Mucosa of descending colon (tissue), 3 donors: ENCODE results near the gene DEFB108B. TPM values are rescaled to one million over a fixed set of nuclear protein-coding genes. Genes with fewer than 3 reads are reported as not detected.
"Not testable (repeated sequence)": the region's sequence is repeated elsewhere in the genome, so short reads cannot be mapped to it uniquely, and the experiment has no call there.

Experiments used
- ATAC-seq: fragments of 200-7000 bp; cut with Tn5 transposase; one replicate; pipeline ENCODE4 v1.9.1; 2020; ENCODE audit warnings: mild to moderate bottlenecking, moderate library complexity
- DNase-seq, 3 donors: peaks; one replicate each; pipeline ENCODE4 v3.0.0-alpha.2; 2020
- H3K36me3 ChIP-seq: fragments of 200-600 bp; one replicate; pipeline ENCODE4 v1.8.0; 2021; ENCODE audit warnings: low read depth, mild to moderate bottlenecking
- H3K4me1 ChIP-seq: fragments of 200-600 bp; one replicate; pipeline ENCODE4 v1.8.0; 2021; ENCODE audit warnings: low read depth, mild to moderate bottlenecking
- H3K4me3 ChIP-seq: fragments of 200-600 bp; one replicate; pipeline ENCODE4 v1.8.0; 2021; ENCODE audit warnings: mild to moderate bottlenecking
- H3K9me3 ChIP-seq: fragments of 200-600 bp; one replicate; pipeline ENCODE4 v1.8.0; 2021; ENCODE audit warnings: mild to moderate bottlenecking
- intact Hi-C, 2 donors: fragments of 100-400 bp; cut with DNase I in 1 of 2; cut with micrococcal nuclease in 1 of 2; formaldehyde crosslinking; loops; one replicate each; pipeline versions ENCODE4 v1.11.0 to v1.11.1; 2022; cut with DNase I, micrococcal nuclease
- long read RNA-seq, 2 donors: library from polyadenylated mRNA; unstranded; transcript quantifications; one replicate each; pipeline ENCODE4 v2.0.0, GENCODE V29; 2019 to 2021
- total RNA-seq, 3 donors: library from RNA; stranded (reverse); fragmentation: NEBNext Ultra II Directional in 2 of 3; extraction: Animal tissue kit (Norgen Biotek cat#: 25700) in 2 of 3; gene quantifications; one replicate each; pipeline versions ENCODE4 v1.2.1 to v1.2.4, GENCODE V29; 2021 to 2023
- TF ChIP-seq, protein P1 (sequence below): fragments of 200-600 bp; IDR thresholded peaks from one replicate; pipeline ENCODE4 v1.8.0; 2022; ENCODE audit warnings: antibody characterized with exemption, mild to moderate bottlenecking
- donor health status: DM: no; HTN: no; CAD: no; lungs with moderate emphysema.
- donor health status: DM: no; HTN: no; CAD: no.
- donor health status: DM: no; HTN: yes; CAD: no.

Gene DEFB108B, protein sequence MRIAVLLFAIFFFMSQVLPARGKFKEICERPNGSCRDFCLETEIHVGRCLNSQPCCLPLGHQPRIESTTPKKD
- total RNA-seq, result not detected
- long read RNA-seq, donor 1, result 0 reads
- long read RNA-seq, donor 2, result 0 reads

DNA sequence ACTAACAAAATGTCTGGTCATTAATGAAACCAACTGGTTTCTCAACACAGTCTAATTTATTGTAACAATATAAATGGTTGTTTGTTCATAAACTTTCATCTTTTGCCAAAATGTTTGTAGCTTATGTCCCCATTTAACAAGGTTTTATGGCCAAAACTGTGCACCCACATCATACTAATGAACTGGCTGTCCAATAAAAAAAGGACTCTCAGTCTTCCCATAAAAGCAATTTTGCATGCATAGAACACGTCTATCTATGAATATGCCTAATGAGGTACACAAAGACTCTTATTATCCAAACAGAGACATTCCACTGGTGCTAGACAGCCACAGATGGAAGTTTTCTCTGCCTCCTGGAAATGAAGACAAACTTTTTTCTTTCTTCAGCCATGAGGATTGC lies at the start of gene DEFB108B:
Gene DEFB108B, plus strand, starts transcription at position 390 of the 400 bp plus-strand sequence. Its CDS starts 0 bp downstream, at position 390.
- ATAC-seq, intact Hi-C loops, DNase-seq: not testable (repeated sequence)

DNA sequence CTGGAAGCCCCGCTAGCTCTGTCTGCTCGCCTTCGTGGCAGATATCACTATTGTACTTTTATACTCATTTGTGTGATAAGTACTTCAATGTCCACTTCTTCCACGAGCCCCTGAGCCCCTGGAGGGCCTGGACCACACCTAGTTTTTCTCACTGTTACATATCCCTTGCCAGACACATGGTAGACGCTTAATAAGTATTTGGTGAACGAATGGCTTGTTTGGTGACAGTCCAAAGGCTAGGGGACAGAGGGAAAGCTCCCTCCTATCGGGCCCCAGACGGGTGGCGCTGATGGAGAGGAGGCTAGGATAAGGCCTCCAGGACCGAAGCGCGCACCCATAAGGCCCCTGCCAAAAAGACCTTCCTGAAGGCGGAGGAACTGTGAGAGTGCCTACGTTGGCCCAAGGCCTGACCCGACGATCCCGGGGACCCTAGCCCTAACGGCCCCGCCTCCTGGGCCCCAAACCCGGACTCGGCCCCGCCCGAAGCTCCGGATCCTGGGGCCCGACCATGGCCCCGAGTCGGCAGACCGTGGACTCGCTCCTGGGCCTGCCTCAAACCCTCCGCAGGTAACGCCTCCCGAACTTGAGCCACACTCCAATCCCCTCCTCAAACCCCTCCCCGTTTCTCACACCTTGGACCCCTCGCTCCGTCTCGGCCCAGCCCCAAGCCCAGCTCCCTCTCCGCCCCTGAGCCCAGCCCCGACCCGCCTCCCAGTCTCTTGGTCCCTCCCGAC lies 46.7 kb upstream of the DEFB108B start:
- H3K9me3 ChIP-seq, H3K36me3 ChIP-seq, H3K4me3 ChIP-seq, intact Hi-C loops: not testable (repeated sequence)
- ATAC-seq (peak; percentile 28), DNase-seq (peak in 1 of 3 donors; percentile 40)
- H3K4me1 ChIP-seq, result peaks cover 12% of the 10 kb centered on the region

More for the DNA sequence above, at the start of gene DEFB108B:
- not testable (repeated sequence) for H3K4me3 ChIP-seq, H3K36me3 ChIP-seq, H3K4me1 ChIP-seq, H3K9me3 ChIP-seq

DNA sequence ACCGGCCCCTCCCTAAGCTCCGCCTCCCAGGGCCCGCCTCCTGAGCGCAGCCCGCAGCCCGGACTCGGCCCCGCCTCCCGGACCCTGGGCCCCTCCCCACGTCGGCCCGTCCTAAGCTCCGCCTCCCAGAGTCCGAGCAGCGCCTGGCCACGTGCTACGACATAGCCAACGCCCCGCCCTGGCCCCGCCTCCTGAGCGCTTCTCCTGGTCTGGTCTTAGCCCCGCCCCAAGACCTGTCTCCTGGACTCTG lies 46.2 kb upstream of the DEFB108B start:
- H3K9me3 ChIP-seq, H3K4me3 ChIP-seq, intact Hi-C loops, H3K36me3 ChIP-seq: not testable (repeated sequence)
- peaks cover 12% of the 10 kb centered on the region for H3K4me1 ChIP-seq
- DNase-seq (peak; percentile 100), ATAC-seq (peak; percentile 97)

DNA sequence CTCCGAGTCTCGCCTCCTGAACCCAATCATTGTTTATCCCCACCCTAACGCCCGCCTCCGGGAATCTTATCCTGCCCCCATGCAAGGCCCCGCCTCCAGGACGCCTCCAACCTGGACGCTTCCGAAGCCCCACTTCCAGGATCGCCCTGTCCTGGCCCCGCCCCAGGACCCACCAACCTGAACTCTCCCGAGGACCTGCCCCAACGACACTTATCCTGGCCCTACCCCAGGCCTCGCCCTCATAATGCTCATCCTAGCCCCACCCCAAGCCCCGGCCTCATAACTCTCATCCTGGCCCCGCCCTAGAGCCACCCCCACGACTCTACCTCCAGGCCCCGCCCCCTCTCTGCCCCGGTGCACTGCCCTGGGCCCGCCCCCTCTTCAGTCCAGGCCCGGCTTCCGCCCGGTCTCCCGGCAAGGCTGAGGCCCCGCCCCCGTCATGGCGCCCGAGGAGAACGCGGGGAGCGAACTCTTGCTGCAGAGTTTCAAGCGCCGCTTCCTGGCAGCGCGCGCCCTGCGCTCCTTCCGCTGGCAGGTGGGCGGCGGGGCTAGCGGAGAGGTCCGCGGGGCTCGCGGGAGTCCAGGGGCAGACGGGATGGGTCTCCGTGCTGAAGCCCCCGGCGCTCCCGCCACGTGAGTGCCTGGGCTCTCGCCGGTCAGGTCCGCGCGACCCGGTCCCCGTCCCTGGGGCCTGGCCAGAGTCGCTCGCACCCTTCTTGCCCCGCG lies 45.7 kb upstream of the DEFB108B start:
- Histone ChIP-seq H3K4me1 (peaks cover 10% of the 10 kb centered on the region), H3K36me3 (no peaks in the 10 kb centered on the region), H3K9me3 (no peaks in the 10 kb centered on the region), H3K4me3 (no peak overlapping the region)
- TF ChIP-seq, protein P1, sequence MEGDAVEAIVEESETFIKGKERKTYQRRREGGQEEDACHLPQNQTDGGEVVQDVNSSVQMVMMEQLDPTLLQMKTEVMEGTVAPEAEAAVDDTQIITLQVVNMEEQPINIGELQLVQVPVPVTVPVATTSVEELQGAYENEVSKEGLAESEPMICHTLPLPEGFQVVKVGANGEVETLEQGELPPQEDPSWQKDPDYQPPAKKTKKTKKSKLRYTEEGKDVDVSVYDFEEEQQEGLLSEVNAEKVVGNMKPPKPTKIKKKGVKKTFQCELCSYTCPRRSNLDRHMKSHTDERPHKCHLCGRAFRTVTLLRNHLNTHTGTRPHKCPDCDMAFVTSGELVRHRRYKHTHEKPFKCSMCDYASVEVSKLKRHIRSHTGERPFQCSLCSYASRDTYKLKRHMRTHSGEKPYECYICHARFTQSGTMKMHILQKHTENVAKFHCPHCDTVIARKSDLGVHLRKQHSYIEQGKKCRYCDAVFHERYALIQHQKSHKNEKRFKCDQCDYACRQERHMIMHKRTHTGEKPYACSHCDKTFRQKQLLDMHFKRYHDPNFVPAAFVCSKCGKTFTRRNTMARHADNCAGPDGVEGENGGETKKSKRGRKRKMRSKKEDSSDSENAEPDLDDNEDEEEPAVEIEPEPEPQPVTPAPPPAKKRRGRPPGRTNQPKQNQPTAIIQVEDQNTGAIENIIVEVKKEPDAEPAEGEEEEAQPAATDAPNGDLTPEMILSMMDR, result no peak
- intact Hi-C loops, result no loop called here
- peak; percentile 75 to 97 (median 92) for DNase-seq
- peak; percentile 98 for ATAC-seq

DNA sequence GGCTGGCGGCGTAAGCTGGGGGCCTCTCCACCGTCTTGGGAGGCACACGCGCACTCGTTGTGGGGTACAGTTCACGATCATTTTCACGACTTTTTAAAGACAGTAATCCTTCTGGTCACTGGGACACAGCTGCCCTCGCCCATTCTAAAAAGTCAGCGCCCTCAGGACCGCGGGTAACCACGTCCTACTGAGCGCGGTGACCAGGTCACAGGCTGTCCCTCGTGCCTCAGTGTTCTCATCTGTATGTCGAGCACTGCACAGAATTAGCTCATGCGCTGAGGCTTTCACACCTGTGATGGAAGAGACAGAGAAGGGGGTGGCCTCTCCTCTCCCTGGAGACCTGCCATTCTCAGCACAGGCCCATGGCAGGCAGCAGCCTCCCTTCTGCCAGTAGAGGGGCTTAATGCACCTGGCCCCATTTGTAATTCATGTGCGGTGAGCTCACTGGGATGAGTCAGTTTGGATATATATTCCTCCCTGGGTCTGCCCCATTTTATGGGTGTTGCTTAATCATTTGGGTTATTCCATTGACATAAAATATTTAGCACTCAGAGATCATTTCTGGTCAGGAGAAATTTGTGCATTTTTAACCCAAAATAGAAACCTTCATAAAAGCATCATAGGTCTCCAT lies 45.1 kb upstream of the DEFB108B start:
- H3K4me1 ChIP-seq, ATAC-seq, H3K36me3 ChIP-seq, intact Hi-C loops, H3K9me3 ChIP-seq, H3K4me3 ChIP-seq: not testable (repeated sequence)
- DNase-seq, result peak in 1 of 3 donors; percentile 29

DNA sequence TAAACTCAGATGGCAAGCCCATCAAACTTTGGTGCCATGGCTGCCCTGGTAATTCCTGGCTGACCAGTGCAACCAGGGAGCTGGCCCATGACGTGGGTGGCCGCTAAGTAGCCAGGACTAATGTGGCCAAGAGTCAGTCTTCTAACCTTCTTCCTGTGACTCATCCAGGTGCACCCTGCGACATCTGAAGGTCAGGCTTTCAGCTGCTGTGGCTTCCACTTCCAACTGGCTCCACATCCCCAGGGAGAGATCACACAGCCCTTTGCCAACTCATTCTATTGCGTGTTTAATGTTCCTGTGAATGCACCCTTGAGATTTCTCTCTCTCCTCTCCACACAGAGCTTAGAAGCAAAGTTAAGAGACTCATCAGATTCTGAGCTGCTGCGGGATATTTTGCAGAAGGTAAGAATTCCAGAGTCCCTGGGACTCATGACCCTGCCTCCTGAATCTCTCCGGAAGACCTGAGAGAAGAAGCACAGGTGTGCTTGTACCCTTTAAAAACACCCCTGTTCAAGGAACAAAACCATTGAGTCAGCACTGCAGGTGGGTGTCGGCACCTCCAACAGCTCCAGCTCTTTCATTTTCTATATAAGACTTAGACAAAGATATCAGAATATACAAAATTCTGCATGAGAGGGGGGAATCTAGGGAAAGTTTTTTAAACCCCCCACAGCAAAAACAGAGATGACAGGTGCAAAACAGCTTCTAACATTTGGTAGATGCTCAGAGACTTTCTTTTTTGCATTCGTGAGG lies 43.4 kb upstream of the DEFB108B start:
- ATAC-seq, DNase-seq, H3K4me1 ChIP-seq, H3K36me3 ChIP-seq, H3K4me3 ChIP-seq, intact Hi-C loops, H3K9me3 ChIP-seq: not testable (repeated sequence)

DNA sequence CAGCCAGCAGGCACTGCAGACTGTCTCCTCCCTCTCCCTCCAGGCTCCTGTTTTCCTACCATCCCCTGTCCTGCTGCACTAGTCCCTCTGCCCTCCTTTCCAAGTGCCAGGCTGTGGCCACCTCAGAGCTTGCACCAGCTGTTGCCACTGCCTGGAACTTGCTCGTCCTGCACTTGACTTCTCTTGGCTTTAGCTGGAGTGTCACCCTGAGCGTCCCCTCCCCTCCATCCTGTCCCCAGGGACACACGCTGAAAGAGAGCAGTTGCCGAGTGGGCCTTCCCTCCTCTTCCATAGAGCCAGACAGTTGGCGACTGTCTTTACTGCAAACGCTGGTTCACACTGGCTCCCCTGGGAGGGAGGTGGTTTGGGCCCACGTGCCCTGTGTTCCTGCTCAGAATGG lies 41.9 kb upstream of the DEFB108B start:
- H3K4me1 ChIP-seq, ATAC-seq, H3K4me3 ChIP-seq, H3K36me3 ChIP-seq, intact Hi-C loops, H3K9me3 ChIP-seq, DNase-seq: not testable (repeated sequence)

DNA sequence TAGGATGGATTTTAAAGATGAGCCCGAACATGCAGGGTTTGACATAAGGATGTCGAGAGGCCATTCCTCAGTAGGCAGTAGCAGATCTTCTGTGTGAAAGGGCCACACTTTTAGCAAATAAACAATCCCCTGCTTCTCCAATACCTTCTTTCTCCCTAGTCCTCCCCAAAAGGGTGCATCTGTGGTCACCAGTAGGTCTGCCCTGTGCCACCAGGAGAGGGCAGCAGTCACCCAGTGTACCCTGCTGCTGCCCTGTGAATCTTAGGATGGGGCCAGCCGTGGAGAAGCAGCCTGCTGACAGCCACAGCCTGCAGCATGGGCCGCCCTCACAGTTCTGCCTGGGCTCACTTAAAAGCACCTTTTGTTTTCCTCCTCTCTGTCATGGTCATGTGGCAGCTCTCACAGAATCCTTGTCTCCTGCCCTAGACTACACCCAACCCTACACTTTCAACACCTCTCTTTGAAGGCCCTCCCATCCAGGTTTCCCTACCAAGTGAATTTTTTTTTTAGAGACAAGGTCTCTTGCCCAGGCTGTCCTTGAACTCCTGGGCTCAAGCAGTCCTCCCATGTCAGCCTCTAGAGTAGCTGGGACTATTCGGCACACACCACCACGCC lies 40.3 kb upstream of the DEFB108B start:
- H3K4me3 ChIP-seq, H3K9me3 ChIP-seq, intact Hi-C loops, H3K36me3 ChIP-seq, ATAC-seq, H3K4me1 ChIP-seq: not testable (repeated sequence)
- TF ChIP-seq, protein P1, result peak; percentile 40
- DNase-seq, result peak in 2 of 3 donors; percentile 71 to 75

DNA sequence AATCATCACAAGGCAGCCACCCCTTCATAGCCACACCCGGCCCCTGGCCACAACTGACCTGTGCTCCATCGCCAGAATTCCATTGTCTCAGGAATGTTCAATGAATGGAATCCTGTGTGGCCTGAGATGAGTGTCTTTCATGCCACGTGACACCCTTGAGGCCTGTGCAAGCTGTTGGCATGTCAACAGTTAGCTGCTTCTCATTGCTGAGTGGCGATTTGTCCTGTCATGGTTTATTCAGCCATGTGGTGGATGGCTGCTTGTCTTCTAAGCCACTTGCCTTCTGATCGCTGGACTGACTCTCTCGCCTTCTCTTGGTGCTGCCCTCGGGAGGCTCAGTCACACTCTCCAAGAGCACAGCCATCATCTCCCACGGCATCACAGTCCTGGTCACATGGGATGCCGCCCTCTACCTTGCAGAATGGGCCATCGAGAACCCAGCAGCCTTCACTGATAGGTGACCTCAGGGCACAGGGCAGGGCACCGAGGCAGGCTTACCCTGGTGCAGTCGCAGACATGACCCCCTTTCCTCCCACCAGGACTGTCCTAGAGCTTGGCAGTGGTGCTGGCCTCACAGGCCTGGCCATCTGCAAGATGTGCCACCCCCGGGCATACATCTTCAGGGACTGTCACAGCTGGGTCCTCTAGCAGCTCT lies 38.5 kb upstream of the DEFB108B start:
- H3K4me1 ChIP-seq, H3K9me3 ChIP-seq, intact Hi-C loops, H3K4me3 ChIP-seq, H3K36me3 ChIP-seq, ATAC-seq, DNase-seq: not testable (repeated sequence)

DNA sequence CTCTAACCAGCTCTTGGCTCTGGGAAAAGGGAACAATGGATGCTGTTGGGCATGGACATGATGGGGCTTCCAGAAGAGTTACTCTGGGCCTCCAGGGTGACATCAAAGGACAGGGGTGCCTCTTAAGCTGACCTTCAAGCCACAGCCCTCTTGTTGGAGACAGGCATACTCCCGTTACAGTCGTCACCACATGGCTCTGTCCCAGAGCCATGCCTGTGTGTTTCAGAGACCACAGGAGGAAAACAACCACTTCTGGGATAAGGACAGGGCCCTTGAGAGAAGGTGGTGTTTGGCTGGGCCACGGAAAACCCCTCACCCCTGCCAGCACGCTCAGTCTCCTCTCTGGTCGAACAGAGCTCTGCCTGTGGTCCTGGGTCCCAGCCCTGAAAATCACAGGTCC lies 37.8 kb upstream of the DEFB108B start:
- ATAC-seq, H3K9me3 ChIP-seq, intact Hi-C loops, H3K4me1 ChIP-seq, H3K4me3 ChIP-seq, H3K36me3 ChIP-seq, DNase-seq: not testable (repeated sequence)

DNA sequence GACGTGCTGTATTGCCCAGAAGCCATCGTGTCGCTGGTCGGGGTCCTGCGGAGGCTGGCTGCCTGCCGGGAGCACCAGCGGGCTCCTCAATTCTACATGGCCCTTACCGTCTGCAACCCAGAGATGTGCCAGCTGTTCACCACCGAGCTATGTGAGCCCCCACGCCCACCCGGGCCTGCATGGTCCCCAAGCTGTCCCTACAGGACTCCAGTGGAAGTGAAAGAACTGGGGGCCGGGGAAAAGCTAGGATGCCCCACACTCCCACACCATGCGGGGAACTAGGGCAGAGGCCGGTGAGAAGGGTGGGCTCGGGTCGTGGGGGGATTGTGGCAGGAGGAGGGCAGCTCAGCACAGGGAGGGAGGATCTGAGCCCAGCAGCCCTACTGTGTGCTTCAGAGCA lies 37.0 kb upstream of the DEFB108B start:
- intact Hi-C loops, H3K9me3 ChIP-seq, H3K4me3 ChIP-seq, ATAC-seq, H3K4me1 ChIP-seq, H3K36me3 ChIP-seq, DNase-seq: not testable (repeated sequence)
